Epithelial cell of proximal tubule (primary cell): ENCODE results near the gene TMEM121B. TPM values are rescaled to one million over a fixed set of nuclear protein-coding genes. Genes with fewer than 3 reads are reported as not detected.

Experiments
- DNase-seq: peaks from one replicate; pipeline ENCODE4 v3.0.0-alpha.2; 2011; ENCODE audit warnings: low read depth
- H3K4me3 ChIP-seq: 2 replicates; pipeline ENCODE4 v1.5.1; 2011; ENCODE audit warnings: low read depth, mild to moderate bottlenecking, low read length
- total RNA-seq: library from RNA; depleted of rRNA; stranded (reverse); fragments of >200 nt; gene quantifications from 2 replicates; pipeline ENCODE4 v1.2.3, GENCODE V29; 2015
- TF ChIP-seq, protein P1 (sequence below): conservative IDR thresholded peaks from 2 replicates; pipeline ENCODE4 v1.5.1; 2012; ENCODE audit warnings: low read depth, mild to moderate bottlenecking, low read length

TMEM121B gene
- total RNA-seq, 1 donor from 2014 or later: 0.06 TPM

DNA sequence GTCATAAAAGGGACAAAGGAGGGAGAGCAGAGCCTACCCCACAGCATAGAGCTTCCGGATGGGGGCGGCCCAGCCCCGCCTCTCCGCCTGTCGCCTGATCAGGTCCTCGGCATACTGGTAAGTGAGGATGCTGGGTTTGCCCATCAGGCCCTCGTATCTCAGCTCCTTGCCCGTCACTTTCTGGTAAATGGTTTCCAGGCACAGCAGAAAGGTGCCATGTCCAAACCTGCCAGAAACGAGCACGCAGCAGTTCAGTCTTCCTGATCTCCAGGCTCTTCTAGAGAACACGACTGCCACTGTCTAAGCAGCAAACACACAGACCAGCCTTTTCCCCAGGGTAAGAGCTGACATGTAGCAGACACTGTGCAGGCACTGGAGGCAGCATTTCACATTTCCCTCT, 17.4 kb upstream of the TMEM121B start:
- TF ChIP-seq, protein P1, sequence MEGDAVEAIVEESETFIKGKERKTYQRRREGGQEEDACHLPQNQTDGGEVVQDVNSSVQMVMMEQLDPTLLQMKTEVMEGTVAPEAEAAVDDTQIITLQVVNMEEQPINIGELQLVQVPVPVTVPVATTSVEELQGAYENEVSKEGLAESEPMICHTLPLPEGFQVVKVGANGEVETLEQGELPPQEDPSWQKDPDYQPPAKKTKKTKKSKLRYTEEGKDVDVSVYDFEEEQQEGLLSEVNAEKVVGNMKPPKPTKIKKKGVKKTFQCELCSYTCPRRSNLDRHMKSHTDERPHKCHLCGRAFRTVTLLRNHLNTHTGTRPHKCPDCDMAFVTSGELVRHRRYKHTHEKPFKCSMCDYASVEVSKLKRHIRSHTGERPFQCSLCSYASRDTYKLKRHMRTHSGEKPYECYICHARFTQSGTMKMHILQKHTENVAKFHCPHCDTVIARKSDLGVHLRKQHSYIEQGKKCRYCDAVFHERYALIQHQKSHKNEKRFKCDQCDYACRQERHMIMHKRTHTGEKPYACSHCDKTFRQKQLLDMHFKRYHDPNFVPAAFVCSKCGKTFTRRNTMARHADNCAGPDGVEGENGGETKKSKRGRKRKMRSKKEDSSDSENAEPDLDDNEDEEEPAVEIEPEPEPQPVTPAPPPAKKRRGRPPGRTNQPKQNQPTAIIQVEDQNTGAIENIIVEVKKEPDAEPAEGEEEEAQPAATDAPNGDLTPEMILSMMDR: no peak
- DNase-seq: no peak
- no peak overlapping the region for H3K4me3 ChIP-seq

DNA sequence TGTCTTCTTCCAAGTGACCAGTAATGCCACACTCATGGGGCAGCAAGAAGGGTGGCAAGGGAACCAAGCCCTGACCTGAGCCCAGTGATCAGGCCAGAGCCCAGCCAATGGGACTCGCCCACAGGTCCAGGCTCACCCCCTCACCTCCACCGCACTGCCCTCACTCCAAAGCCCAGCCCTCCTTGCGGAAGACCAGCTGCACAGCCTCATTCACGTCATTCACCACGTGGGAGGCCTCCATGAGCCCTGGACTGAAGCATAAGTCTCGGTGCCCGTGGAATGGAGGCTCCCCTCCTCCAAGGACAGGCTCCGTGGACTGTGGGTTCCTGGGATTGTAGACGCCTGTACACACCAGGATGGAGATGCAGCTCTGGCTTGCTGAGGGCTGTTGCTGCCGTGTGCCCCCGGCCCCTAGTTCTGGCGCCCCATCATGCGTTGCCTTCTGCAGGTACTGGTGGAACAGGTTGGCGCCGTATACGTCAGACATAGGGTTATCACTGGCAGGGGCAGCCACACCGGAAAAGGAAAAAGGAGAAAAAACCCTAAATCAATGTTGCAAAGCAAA, 16.8 kb upstream of the TMEM121B start:
- TF ChIP-seq, protein P1: no peak
- H3K4me3 ChIP-seq: no peak overlapping the region
- DNase-seq: no peak

DNA sequence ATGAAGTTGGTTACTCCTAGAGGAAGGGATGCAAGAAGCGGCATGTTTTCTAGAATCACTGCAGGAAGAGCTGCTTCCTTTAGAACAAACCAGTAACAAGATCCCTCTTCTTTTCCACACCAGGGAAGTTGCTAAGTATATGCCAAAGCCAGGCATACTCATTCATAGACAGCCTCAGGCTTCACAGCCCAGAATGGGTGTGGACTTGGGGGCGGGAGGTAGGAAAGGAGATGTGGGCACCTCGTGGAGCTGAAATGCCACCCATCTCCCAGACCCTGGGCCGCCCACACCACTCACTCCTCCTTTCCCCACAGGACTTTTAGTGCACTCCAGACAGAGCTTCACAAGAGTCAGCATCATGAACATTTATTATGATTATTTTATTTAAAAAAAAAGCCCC, 16.0 kb upstream of the TMEM121B start:
- H3K4me3 ChIP-seq: no peak overlapping the region
- DNase-seq: no peak

DNA sequence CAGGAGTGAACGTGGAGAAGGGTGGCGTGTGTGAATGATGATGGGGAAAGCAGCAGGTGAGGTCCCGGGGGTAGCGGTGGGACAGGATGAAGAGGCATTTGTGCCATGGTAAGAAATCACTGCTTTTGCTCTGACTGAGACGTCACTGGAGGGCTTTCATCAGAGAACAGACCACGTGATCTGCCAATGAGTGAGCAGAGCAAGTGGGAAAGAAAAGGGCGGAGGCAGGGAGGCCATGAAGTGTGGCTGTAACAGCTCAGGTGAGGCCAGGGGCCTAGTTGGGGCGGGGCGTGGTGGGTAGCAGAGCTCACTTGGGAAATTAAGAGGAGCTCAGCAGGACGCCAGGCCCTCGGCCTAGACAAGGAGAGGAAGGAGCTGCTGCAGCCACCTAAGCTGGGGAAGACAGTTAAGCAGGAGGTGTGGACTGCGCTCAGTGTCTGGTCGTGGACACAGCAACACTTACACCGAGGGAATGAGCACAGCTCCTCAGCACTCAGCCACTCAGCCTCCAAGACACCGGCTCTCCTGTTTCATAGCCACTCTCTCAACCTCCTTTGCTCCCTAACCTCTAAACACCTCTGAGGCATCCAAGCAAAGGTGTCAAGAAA, 14.1 kb upstream of the TMEM121B start:
- DNase-seq: no peak
- no peak overlapping the region for H3K4me3 ChIP-seq
- TF ChIP-seq, protein P1: no peak

More for the DNA sequence above, 16.0 kb upstream of the TMEM121B start:
- TF ChIP-seq, protein P1: no peak

DNA sequence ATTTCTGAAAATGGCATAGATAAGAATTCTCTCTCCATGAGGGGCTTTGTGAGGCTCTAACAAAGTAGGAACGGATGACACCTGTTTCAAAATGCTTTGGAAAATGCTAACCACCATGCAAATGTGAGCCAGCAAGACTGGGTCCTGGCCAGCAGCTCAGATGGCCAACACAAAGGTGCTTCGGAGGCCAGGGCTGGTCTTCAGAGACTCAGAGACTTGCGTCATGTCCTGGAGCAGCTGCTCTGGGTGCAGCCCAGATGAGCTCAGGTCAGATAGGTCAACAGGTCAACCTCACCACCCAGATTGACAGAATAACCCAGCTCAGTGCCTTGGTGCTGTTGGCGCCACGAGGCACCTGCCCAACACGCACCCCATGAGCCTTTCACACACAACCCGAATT, 12.0 kb upstream of the TMEM121B start:
- TF ChIP-seq, protein P1: no peak
- DNase-seq: no peak

DNA sequence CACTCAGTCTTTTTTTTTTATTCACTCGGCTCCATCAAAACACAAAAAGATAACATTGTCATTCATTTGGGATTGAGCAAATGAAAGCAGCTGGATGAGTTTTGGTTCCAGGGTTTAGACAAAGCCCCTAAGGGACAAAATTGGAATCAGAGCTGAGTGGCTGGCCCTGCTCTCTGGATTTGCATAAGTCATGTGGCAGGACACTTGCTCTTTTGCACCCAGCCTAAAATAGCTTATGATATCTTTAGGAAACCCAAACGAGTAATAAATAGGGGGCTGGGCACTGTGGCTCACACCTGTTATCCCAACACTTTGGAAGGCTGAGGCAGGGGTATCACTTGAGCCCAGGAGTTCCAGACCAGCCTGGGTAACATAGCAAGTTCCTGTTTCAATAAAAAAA, 11.0 kb upstream of the TMEM121B start:
- TF ChIP-seq, protein P1: no peak
- no peak overlapping the region for H3K4me3 ChIP-seq
- DNase-seq: no peak

More for the DNA sequence above, 12.0 kb upstream of the TMEM121B start:
- H3K4me3 ChIP-seq: no peak overlapping the region

DNA sequence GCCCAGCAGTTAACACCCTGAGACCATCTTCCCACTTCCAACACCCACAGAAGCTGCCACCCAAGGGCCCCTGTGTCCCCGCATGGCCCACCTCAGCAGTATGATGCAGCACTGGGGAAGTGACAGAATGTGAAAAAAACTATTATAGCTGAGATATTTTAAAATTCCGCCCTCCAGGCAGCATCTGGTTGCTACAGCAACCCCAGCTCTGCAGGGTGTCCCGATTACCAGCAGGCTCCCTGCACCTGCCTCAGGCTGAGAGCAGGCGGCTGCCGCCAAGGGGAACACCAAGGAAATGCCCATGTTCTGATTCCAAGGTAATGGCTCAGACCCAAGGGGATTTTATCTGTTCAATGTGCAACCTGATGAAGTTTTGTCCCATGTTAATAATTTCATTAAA, 10.5 kb upstream of the TMEM121B start:
- TF ChIP-seq, protein P1: peak; percentile 5
- DNase-seq: no peak
- no peak overlapping the region for H3K4me3 ChIP-seq
